Anterior cingulate cortex (tissue), 58 donors: ENCODE results near the gene PDLIM1.
A peak's percentile ranks its signal among the peaks of the same experiment; 100 is the strongest.

Source experiments
- DNase-seq, 58 donors: peaks; one replicate each; lab custom pipeline; 2025; lab: John Stamatoyannopoulos, UW

Gene PDLIM1

GRCh38 chr10:95315509-95315908 lies 24.7 kb upstream of the PDLIM1 start:
- DNase-seq: no peak

GRCh38 chr10:95314192-95314918 lies 23.6 kb upstream of the PDLIM1 start:
- DNase-seq: no peak

GRCh38 chr10:95312986-95313495 lies 22.2 kb upstream of the PDLIM1 start:
- DNase-seq: no peak

DNA sequence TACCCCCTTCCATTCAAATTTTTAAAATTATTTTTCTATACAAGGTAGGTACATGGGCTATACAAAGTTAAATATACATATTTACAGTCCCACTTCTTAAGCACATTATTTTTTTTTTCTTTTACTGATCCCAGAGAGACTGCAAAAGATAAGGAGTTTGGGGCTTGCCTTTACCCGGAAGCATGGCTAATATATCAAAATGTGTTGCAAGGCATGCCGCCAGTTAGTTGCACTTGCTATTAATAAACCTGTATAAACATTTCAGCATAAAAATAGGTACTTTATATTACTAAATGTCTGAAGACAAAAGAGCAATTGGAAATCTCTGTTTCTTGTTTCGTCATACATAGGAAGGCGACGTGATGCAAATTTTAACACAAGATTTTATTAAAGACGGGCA lies 21.5 kb upstream of the PDLIM1 start:
- DNase-seq: no peak

- DNase-seq: no peak
Measured at GRCh38 chr10:95309958-95310357, 19.2 kb upstream of the PDLIM1 start.

GRCh38 chr10:95308389-95309302 lies 17.8 kb upstream of the PDLIM1 start:
- DNase-seq: peak in 14 of 58 donors; percentile 2 to 37 (median 15)

GRCh38 chr10:95306851-95307250 lies 16.0 kb upstream of the PDLIM1 start:
- no peak for DNase-seq

DNA sequence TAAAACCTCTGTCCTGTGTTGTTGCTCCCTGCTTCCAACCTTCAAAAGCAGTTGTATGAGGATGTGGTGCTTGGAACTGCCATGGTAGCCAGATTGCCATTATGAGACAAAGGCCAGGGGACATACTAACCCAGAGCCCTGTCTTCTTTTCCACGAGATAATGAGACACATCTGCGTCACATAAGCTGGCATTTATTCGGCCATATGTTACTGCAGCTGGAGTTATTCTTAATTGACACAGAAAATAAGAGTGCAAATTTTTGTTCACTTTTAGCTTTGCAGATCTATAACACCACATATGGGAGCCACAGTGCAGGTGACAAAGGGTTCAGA lies 15.5 kb upstream of the PDLIM1 start:
- no peak for DNase-seq

GRCh38 chr10:95305606-95306317 lies 15.0 kb upstream of the PDLIM1 start:
- DNase-seq: no peak

GRCh38 chr10:95304976-95305375 lies 14.2 kb upstream of the PDLIM1 start:
- DNase-seq: no peak

DNA sequence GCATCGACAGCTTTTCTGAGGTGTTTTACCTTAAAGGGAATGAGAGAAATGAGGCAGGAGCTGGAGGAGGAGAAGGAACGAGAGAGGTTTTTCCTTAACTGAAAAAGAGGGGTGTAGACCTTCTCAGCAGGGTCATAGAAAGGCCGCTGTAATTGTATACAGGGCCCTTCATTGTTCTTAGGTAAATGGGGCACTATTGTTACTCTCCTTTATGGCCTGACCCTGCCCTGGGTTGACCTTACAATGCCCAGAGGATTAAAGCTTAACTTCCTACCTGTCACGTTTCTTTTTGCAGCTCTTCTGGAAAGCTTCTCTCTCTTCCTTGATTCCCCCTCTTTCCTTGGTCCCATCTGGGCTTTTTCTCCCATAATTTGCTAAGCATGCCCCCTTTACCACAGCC lies 13.7 kb upstream of the PDLIM1 start:
- no peak for DNase-seq

DNA sequence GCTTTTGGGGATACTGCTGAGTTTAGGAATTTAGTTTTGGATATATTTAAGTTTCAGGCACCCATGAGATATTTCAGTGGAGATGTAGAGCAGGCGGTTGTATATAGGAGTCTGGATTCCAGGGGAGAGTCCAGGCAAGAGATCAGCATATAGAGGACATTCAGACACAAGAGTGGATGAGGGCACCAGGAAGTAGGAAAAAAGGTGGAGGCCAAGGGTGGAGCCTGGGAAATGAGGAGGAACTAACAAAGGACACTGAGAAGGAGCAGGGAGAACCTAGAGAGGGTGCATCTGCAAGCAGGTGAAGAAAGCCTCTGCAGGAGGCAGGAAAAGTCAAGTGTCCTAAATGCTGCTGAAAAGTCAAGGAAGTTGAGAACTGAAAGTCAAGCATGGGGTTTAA lies 13.1 kb upstream of the PDLIM1 start:
- DNase-seq: no peak

- DNase-seq: peak in 19 of 58 donors; percentile 3 to 63 (median 20)
Measured at GRCh38 chr10:95303535-95303934, 12.7 kb upstream of the PDLIM1 start.

GRCh38 chr10:95300022-95300539 lies 9.3 kb upstream of the PDLIM1 start:
- DNase-seq: no peak

DNA sequence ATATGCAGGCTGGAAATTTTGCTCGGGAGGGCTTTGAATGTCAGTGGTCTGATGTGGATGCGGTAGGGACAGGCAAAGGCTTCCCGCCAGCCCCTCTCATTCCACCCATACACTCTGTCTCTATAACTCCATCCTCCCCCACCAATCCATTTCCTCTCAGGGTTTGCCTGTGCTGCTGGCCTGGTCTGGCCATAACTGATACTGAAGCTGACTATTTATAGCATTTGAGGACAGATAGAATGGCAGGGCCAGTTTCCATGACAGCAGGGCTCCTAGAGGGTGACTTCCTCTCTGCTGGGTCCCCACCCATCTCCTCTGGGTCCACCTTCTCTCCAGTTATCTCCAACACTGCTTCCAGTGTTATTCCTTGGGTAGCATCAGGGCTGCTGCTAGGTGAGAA lies 6.6 kb upstream of the PDLIM1 start:
- DNase-seq: no peak

DNA sequence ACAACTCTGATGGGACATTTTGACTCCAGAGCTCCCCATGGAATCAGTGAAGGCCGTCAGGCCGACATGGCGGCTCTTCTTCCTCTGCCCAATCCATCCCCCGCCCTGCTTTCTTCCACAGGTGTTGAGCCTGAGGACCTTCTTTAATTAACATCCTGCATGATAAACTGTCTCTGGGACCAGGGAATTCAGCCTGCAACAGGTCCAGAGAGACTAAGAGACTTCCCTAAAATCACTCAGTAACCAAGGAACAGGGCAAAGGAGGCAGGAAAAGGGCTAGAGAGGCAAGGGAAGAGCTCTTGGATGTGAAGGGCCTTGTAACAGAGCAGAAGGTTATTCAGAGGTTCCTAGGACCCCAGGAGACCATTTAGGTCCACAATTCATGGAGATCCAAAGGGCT lies 6.0 kb upstream of the PDLIM1 start:
- DNase-seq: no peak

DNA sequence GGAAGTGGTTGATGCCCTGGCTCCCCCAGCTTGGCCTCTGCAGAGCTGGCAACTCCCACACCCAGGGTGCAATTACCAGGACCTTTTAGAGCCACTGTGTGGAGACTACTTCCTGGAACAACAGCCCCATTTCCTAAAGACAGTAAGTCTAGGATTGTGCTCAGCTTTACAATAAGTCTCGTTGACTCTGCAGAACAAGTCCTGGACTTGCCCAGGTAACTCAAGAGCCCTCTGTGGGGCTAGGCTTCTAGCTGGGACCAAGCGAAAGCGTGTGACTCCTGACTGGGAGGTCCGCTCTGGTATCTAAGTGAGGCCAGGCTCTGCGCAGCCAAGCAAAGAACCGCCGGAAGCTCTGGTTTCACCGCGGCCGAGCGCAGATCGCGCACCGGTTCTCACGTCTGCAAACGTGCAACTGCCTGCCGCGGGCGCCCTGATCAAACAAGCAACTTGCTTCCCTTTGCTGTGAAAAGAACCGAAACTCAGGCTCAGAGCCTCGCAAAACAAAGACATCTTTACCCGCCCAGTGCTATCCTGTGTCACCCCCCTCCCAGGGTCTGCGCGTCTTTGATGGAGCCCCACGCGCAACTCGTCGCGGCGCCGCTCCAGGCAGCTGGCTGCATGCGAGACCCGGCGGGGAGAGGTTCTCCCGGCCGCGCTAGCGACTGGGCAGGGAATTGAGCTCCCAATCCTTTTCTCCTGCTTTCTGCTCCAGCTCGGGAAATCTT lies 4.4 kb upstream of the PDLIM1 start:
- DNase-seq: peak in 1 of 58 donors; percentile 3

DNA sequence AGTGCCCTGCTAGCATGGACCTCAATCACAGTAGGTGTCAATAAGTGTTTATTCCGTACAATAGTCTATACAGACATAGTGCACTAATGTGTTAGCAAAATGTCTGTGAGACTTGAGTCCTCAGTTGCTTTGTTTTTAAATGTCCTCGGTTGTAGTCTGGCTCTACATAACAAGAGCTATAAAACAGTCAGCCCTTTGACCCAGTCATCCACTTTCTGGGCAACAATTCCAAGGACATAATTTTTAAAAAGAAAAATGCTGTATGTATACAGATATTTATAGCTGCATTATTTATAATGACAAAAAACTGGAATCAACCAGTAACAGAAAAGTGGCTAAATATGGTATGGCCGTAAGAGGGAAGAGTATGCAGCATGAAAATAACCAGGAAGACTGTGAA lies 2.8 kb upstream of the PDLIM1 start:
- no peak for DNase-seq

DNA sequence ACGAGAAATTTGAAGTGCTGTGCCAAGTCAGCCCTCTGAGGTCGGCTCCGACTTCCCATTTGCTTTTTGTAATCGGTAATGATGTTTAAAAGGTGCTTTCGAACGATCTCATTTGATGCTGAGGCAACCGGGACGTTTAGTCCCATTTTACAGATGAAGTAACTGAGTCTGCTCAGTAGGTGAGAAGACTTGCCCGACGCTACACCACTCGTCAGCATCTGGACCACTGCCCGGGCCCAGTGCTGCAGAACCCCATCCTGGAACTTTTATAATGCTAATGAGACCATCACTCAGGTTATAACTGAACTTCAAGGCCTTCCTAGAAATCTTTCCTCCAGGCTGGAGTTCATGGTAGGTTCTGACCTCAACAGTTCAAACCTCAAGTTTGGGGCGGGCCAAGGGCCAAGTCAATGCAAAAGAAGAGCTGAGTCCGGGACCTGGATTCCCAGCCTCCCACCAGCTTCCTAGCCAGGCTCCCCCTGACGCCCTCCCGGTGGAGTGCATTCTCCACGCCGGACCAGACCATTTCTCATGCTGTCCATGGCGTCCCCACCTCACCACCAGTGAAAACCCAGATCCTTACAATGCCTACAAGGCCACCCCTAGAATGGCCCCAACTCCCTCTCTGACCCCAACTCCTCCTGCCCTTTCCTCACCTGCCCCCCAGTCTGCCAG lies 699 bp upstream of the PDLIM1 start:
- DNase-seq: no peak
